Measurements from ENCODE around the gene RREB1.

The RREB1 gene

GRCh38 chr6:7119272-7119801, 11.6 kb downstream of the RREB1 start:
- TF ChIP-seq, protein P1, sequence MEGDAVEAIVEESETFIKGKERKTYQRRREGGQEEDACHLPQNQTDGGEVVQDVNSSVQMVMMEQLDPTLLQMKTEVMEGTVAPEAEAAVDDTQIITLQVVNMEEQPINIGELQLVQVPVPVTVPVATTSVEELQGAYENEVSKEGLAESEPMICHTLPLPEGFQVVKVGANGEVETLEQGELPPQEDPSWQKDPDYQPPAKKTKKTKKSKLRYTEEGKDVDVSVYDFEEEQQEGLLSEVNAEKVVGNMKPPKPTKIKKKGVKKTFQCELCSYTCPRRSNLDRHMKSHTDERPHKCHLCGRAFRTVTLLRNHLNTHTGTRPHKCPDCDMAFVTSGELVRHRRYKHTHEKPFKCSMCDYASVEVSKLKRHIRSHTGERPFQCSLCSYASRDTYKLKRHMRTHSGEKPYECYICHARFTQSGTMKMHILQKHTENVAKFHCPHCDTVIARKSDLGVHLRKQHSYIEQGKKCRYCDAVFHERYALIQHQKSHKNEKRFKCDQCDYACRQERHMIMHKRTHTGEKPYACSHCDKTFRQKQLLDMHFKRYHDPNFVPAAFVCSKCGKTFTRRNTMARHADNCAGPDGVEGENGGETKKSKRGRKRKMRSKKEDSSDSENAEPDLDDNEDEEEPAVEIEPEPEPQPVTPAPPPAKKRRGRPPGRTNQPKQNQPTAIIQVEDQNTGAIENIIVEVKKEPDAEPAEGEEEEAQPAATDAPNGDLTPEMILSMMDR (IDR thresholded peaks at IDR 0.05): no peak
- Histone ChIP-seq H3K4me3 (ENCODE audit: low read depth in 1 of 2, low read length in 1 of 2) (no peak overlapping the region), H3K27me3 (no peaks in the 10 kb centered on the region), H3K36me3 (peaks cover 6% of the 10 kb centered on the region), H3K4me1 (ENCODE audit: control insufficient read depth in 1 of 2, insufficient read depth in 1 of 2, low read depth in 1 of 2, low read length in 1 of 2) (peaks cover 18 to 24% of the 10 kb centered on the region in 2 experiments), H3K9me3 (no peaks in the 10 kb centered on the region), H3K27ac (no peak overlapping the region)

DNA sequence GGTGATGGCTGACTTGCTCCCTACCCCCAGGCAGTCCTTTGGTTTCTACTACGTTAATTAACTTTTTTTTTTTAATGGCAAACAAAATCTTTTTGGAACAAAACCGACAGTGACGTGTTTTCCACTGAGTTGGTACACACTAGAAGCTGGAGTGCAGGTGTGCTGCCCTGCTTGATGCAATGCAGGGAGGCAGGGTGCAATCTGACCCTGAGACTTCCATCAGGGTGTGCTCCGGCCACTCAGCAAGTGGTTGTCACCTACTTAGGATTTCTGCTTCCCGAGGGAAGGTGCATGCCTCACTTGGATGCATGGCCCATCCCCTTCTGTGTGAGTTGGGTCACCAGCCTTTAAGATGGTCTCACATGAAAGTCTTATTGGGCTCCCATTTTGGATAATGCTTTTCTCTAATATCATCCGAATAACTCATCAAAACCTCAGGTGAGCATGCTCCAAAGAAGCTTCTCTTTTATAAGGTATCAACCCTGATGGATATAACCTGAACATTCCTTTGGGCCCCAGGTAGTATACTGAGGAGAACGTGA, 14.0 kb downstream of the RREB1 start:
- TF ChIP-seq, protein P1 (IDR thresholded peaks at IDR 0.05): no peak
- Histone ChIP-seq H3K36me3 (peaks cover 6% of the 10 kb centered on the region), H3K4me3 (ENCODE audit: low read depth in 1 of 2, low read length in 1 of 2) (no peak overlapping the region), H3K27me3 (no peaks in the 10 kb centered on the region), H3K27ac (no peak overlapping the region), H3K9me3 (no peaks in the 10 kb centered on the region), H3K4me1 (ENCODE audit: control insufficient read depth in 1 of 2, insufficient read depth in 1 of 2, low read depth in 1 of 2, low read length in 1 of 2) (peaks cover 5 to 10% of the 10 kb centered on the region in 2 experiments)

- peaks cover 15% of the 10 kb centered on the region in 2 experiments for H3K4me1 ChIP-seq (ENCODE audit: control insufficient read depth in 1 of 2, insufficient read depth in 1 of 2, low read depth in 1 of 2, low read length in 1 of 2)
Observed at GRCh38 chr6:7122684-7123083, 14.9 kb downstream of the RREB1 start.

GRCh38 chr6:7124114-7124513, 16.4 kb downstream of the RREB1 start:
- TF ChIP-seq, protein P1 (IDR thresholded peaks at IDR 0.05): no peak
- no peaks in the 10 kb centered on the region for H3K9me3 ChIP-seq
- H3K4me1 ChIP-seq (ENCODE audit: control insufficient read depth in 1 of 2, insufficient read depth in 1 of 2, low read depth in 1 of 2, low read length in 1 of 2): peaks cover 19 to 27% of the 10 kb centered on the region in 2 experiments
- H3K27me3 ChIP-seq: no peaks in the 10 kb centered on the region
- H3K4me3 ChIP-seq (ENCODE audit: low read depth in 1 of 2, low read length in 1 of 2): no peak overlapping the region
- peak overlapping the region; percentile 18 for H3K27ac ChIP-seq
- peaks cover 6% of the 10 kb centered on the region for H3K36me3 ChIP-seq

More at GRCh38 chr6:7122684-7123083, 14.9 kb downstream of the RREB1 start:
- Histone ChIP-seq H3K27me3 (no peaks in the 10 kb centered on the region), H3K9me3 (no peaks in the 10 kb centered on the region), H3K27ac (peak overlapping the region; percentile 13), H3K36me3 (peaks cover 6% of the 10 kb centered on the region), H3K4me3 (ENCODE audit: low read depth in 1 of 2, low read length in 1 of 2) (no peak overlapping the region)
- TF ChIP-seq, protein P1 (IDR thresholded peaks at IDR 0.05): no peak

DNA sequence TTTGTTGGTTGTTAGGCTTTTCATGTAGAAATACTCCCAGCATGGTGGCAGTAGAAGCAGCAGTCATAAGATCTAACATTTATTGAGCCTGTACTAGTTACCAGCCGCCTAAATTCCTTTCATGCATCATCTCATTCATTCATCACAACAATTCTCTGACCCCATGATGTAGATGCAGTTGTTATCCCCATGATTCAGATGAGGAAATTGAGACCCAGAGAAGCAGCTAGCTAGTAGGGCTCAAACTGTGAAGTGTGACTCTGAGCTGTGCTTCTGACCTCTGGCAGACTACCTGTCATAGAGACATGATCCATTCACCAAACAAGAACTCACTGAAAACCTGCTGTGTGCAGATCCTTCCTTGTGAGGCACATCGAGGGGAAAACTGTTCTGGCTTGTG, 16.9 kb downstream of the RREB1 start:
- peaks cover 6% of the 10 kb centered on the region for H3K36me3 ChIP-seq
- H3K4me3 ChIP-seq (ENCODE audit: low read depth in 1 of 2, low read length in 1 of 2): no peak overlapping the region
- peak overlapping the region; percentile 50 for H3K27ac ChIP-seq
- peaks cover 24 to 32% of the 10 kb centered on the region in 2 experiments for H3K4me1 ChIP-seq (ENCODE audit: control insufficient read depth in 1 of 2, insufficient read depth in 1 of 2, low read depth in 1 of 2, low read length in 1 of 2)
- H3K9me3 ChIP-seq: no peaks in the 10 kb centered on the region
- TF ChIP-seq, protein P1 (IDR thresholded peaks at IDR 0.05): no peak
- no peaks in the 10 kb centered on the region for H3K27me3 ChIP-seq
